Measurements from ENCODE around the gene DPEP2. TPM values are rescaled to one million over a fixed set of nuclear protein-coding genes. Genes with fewer than 3 reads are reported as not detected.

DPEP2 gene
- total and polyA plus RNA-seq, 2 of the 13 experiments (the other 11 are each of a cell fraction or from before 2014, with no cell fraction given) = 0.18 TPM; not detected in 1

DNA sequence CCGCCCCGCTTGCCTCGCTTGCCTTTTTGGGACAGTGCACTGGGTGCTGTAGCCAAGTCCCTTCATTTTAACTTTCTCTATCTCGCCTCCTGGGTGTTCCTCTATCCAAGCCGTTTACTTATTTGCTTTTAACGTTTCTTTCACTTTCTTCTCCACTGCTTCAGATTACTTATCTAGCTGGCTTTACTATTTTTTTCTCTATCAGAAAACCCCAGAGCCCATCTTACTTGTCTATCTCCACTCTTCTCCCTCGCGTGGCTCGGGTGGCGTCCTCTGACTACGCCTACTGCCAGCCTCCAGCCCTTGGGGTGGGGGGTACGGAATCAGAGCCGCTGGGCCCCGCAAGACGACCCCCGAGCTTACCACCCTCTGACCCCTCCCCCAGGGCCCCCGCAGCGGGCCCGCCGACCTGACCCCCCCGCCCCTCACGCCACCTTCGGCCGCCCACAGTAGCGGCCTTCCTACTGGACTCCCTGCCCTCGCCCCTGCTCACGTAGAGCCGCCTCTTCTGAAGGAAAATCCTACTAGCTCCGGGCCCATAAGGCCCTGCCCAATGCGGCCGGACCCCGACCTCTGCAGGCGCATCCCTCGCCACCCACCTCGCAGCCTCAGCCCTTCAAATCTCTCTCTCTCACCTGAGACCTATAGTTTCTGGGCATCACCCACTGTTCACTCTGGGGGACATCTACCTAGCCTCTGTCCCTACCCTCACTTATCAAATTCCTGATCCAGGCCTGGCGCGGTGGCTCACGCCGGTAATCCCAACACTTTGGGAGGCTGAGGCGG, 29.8 kb downstream of the DPEP2 start (continued):
- TF ChIP-seq NR2F6 (IDR thresholded peaks at IDR 0.05) = 0 out of 2 replicates have a peak, but pooled peaks have one; percentile 0
- TF ChIP-seq NR2F6 (CRISPR knock-in tag; IDR thresholded peaks at IDR 0.05) = 0 out of 2 replicates have a peak, but pooled peaks have one; percentile 11
- no peak for TF ChIP-seq JDP2 (CRISPR knock-in tag; IDR thresholded peaks at IDR 0.05; ENCODE audit: borderline replicate concordance)
- peak; percentile 74 for TF ChIP-seq ZMYM4 (CRISPR knock-in tag; IDR thresholded peaks at IDR 0.05)
- no peak for TF ChIP-seq IKZF1 (IDR thresholded peaks at IDR 0.05)
- peak; percentile 13; the same call in 1 of the 2 replicates for TF ChIP-seq ZMAT3 (CRISPR knock-in tag; conservative IDR thresholded peaks at IDR 0.05)
- TF ChIP-seq ZNF121 (CRISPR knock-in tag; IDR thresholded peaks at IDR 0.05) = 0 out of 2 replicates have a peak, but pooled peaks have one; percentile 30
- peak; percentile 12; the same call in 1 of the 2 replicates for TF ChIP-seq ELF3 (CRISPR knock-in tag; IDR thresholded peaks at IDR 0.05)
- peak; percentile 7; the same call in 1 of the 2 replicates for TF ChIP-seq RARA (CRISPR knock-in tag; IDR thresholded peaks at IDR 0.05)
- TF ChIP-seq ZNF761 (CRISPR knock-in tag; conservative IDR thresholded peaks at IDR 0.05) = 0 out of 2 replicates have a peak, but pooled peaks have one; percentile 9
- 0 out of 2 replicates have a peak, but pooled peaks have one; percentile 8 for TF ChIP-seq ADNP (CRISPR knock-in tag; IDR thresholded peaks at IDR 0.05)
- peak; percentile 95 for TF ChIP-seq ZNF770 (CRISPR knock-in tag; IDR thresholded peaks at IDR 0.05)
- 0 out of 2 replicates have a peak, but pooled peaks have one; percentile 16 for TF ChIP-seq ARID2 (CRISPR knock-in tag; IDR thresholded peaks at IDR 0.05; ENCODE audit: borderline replicate concordance)
- no peak for TF ChIP-seq PCBP1 (IDR thresholded peaks at IDR 0.05; ENCODE audit: borderline replicate concordance, low read depth, low read length)
- peak; percentile 56; the same call in 1 of the 2 replicates for TF ChIP-seq ZSCAN30 (CRISPR knock-in tag; IDR thresholded peaks at IDR 0.05)
- no peak for TF ChIP-seq SOX13 (IDR thresholded peaks at IDR 0.05)
- 0 out of 4 replicates have a peak, but pooled peaks of 1 of the 2 experiments have one; percentile 20 for TF ChIP-seq SOX13 (CRISPR knock-in tag; conservative IDR thresholded peaks at IDR 0.05 in 1 of 2, IDR thresholded peaks at IDR 0.05 in 1 of 2)
- TF ChIP-seq, protein P1, sequence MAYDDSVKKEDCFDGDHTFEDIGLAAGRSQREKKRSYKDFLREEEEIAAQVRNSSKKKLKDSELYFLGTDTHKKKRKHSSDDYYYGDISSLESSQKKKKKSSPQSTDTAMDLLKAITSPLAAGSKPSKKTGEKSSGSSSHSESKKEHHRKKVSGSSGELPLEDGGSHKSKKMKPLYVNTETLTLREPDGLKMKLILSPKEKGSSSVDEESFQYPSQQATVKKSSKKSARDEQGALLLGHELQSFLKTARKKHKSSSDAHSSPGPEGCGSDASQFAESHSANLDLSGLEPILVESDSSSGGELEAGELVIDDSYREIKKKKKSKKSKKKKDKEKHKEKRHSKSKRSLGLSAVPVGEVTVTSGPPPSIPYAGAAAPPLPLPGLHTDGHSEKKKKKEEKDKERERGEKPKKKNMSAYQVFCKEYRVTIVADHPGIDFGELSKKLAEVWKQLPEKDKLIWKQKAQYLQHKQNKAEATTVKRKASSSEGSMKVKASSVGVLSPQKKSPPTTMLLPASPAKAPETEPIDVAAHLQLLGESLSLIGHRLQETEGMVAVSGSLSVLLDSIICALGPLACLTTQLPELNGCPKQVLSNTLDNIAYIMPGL (CRISPR knock-in tag; IDR thresholded peaks at IDR 0.05; ENCODE audit: borderline replicate concordance in 1 of 2, low read depth in 1 of 2) = peak; percentile 14 to 37; a peak in 3 of 4 replicates
- peak; percentile 38; the same call in 1 of the 2 replicates for TF ChIP-seq CSRNP1 (CRISPR knock-in tag; IDR thresholded peaks at IDR 0.05)
- TF ChIP-seq EP300 (IDR thresholded peaks at IDR 0.05; ENCODE audit: low read depth in 2 of 2, low read length in 2 of 2) = peak in 1 of 2 experiments; percentile 26; a peak in 2 of 4 replicates
- no peak for TF ChIP-seq EP300 (CRISPR knock-in tag; IDR thresholded peaks at IDR 0.05; ENCODE audit: borderline replicate concordance)
- 0 out of 2 replicates have a peak, but pooled peaks have one; percentile 33 for TF ChIP-seq ZNF317 (CRISPR knock-in tag; IDR thresholded peaks at IDR 0.05)
- TF ChIP-seq KDM5B (CRISPR knock-in tag; IDR thresholded peaks at IDR 0.05; ENCODE audit: borderline replicate concordance) = peak; percentile 22; the same call in 1 of the 2 replicates
- peak; percentile 15; the same call in 1 of the 2 replicates for TF ChIP-seq SNAI1 (CRISPR knock-in tag; IDR thresholded peaks at IDR 0.05; ENCODE audit: borderline replicate concordance)
- no peak for TF ChIP-seq PPARG (CRISPR knock-in tag; conservative IDR thresholded peaks at IDR 0.05)

Measured in HepG2 (cell line).